HL-60/S4 treated with retinoic acid at 250 ng/mL for 4 days and 3 days (cell line): ENCODE data around the gene RAB8A.

ENCODE experiments used
- in situ Hi-C: fragments of 300-500 bp; cut with MboI; formaldehyde crosslinking; loops from 2 replicates; pipeline ENCODE4 v1.7.0; 2022; ENCODE audit warnings: low sequenced_read_pairs

The RAB8A gene

GRCh38 chr19:16168465-16169081, 56.9 kb downstream of the RAB8A start:
- in situ Hi-C loops: no loop called here

GRCh38 chr19:16170134-16170533, 58.4 kb downstream of the RAB8A start:
- in situ Hi-C loops: loop anchor here (10.0 kb wide), 1 partner anchor 535 kb away; no protein-coding TSS in a partner anchor

DNA sequence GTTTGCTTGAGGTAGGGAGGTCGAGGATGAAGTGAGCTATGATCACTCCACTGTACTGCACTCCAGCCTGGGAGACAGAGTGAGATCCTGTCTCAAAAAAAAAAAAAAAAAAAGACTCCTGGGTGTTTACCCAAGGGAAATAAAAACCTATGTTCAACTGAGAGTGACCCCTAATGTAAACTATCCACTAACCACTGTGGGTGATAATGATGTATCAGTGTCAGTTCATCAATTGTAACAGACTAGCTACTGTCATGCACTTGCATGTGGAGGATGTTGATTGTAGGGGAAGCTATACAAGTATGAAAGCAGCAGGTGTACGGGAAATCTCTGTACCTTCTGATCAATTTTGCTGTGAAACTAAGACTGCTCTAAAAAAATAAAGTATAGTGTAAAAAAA, 64.3 kb downstream of the RAB8A start:
- in situ Hi-C loops: loop anchor here (10.0 to 25.0 kb wide), 2 partner anchors 314 to 541 kb away; no protein-coding TSS in a partner anchor

DNA sequence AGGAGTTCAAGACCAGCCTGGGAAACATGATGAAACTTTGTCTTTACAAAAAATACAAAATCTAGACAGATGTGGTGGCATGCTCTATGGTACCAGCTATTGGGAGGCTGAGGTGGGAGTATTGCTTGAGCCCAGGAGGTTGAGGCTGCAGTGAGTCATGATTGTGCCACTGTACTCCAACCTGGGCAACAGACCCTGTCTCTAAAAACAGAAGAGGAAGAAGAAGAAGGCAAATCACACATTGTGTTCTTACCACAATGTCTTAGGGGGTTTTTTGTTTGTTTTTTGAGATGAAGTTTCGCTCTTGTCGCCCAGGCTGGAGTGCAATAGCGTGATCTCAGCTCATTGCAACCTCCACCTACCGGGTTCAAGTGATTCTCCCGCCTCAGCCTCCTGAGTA, 67.2 kb downstream of the RAB8A start:
- in situ Hi-C loops: loop anchor here (10.0 to 25.0 kb wide), 2 partner anchors 317 to 544 kb away; no protein-coding TSS in a partner anchor

DNA sequence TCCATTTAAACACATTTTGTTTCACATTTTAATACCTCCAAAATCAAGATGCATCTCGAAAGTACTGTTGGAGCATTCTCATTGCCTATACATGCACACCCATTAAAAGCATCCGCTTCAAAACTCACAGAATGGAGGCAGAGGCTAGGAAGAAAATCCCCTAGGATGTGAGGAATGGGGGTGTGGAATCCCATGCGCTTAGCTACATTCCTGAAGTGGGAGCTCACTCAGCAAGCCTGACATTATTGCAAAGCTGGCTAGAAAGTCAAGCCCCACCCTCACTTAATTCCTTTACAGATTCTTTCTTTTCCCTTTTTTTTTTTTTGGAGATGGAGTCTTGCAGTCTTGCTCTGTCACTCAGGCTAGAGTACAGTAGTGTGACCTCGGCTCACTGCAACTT, 68.9 kb downstream of the RAB8A start:
- in situ Hi-C loops: loop anchor here (25.0 kb wide), 1 partner anchor 318 kb away; no protein-coding TSS in a partner anchor
